ENCODE data around the gene THBS3. TPM values are rescaled to one million over a fixed set of nuclear protein-coding genes. Genes with fewer than 3 reads are reported as not detected.

The THBS3 gene
- total RNA-seq, 1 experiment from 2014 or later: 35.9 TPM

GRCh38 chr1:155169541-155169940 lies 38.2 kb downstream of the THBS3 start:
- DNase-seq (ENCODE audit: low read depth, low spot score) (no peak), ATAC-seq (no peak)
- no peak for TF ChIP-seq CTCF (IDR thresholded peaks at IDR 0.05)
- Histone ChIP-seq H3K27me3 (ENCODE audit: control insufficient read depth, insufficient read depth, low read length) (no peaks in the 10 kb centered on the region), H3K27ac (ENCODE audit: low read length) (no peak overlapping the region), H3K36me3 (ENCODE audit: control insufficient read depth, insufficient read depth, low read length) (no peaks in the 10 kb centered on the region; the same call in 1 of the 2 replicates), H3K9me3 (ENCODE audit: control insufficient read depth, insufficient read depth, low read depth, low read length) (no peaks in the 10 kb centered on the region), H3K4me3 (ENCODE audit: low read depth in 2 of 2, low read length in 2 of 2) (no peak overlapping the region), H3K4me1 (ENCODE audit: control insufficient read depth, insufficient read depth, low read length) (peaks cover 22% of the 10 kb centered on the region)
- intact Hi-C loops (cut with micrococcal nuclease; ENCODE audit: unreplicated experiment): loop anchor here (2.0 kb wide), 1 partner anchor 77 kb away; no protein-coding TSS in a partner anchor
- ChIA-PET POLR2A (no interaction called here), CTCF (interaction anchor here (0.7 to 3.3 kb wide), 4 partner anchors 24 to 84 kb away, joined by 4 to 27 read pairs (median 8); no protein-coding TSS in a partner anchor)
- in situ Hi-C loops (cut with HindIII; ENCODE audit: low pct_unique_long_range_greater_than_20kb, low sequenced_read_pairs): no loop called here
- BruUV-seq (replicated peaks): no TSS peak

GRCh38 chr1:155168456-155169210 lies 39.1 kb downstream of the THBS3 start:
- Histone ChIP-seq H3K9me3 (ENCODE audit: control insufficient read depth, insufficient read depth, low read depth, low read length) (no peaks in the 10 kb centered on the region), H3K36me3 (ENCODE audit: control insufficient read depth, insufficient read depth, low read length) (no peaks in the 10 kb centered on the region; the same call in 1 of the 2 replicates), H3K4me1 (ENCODE audit: control insufficient read depth, insufficient read depth, low read length) (peaks cover 17% of the 10 kb centered on the region), H3K27me3 (ENCODE audit: control insufficient read depth, insufficient read depth, low read length) (no peaks in the 10 kb centered on the region), H3K27ac (ENCODE audit: low read length) (no peak overlapping the region), H3K4me3 (ENCODE audit: low read depth in 2 of 2, low read length in 2 of 2) (no peak overlapping the region)
- ChIA-PET POLR2A (interaction anchor here (0.7 kb wide), 1 partner anchor 62 kb away, joined by 6 read pairs; no protein-coding TSS in a partner anchor), CTCF (interaction anchor here (1.1 to 3.3 kb wide), 5 partner anchors 56 to 84 kb away, joined by 4 to 27 read pairs (median 5); no protein-coding TSS in a partner anchor)
- BruUV-seq (replicated peaks): no TSS peak
- in situ Hi-C loops (cut with HindIII; ENCODE audit: low pct_unique_long_range_greater_than_20kb, low sequenced_read_pairs): no loop called here
- ATAC-seq (no peak), DNase-seq (ENCODE audit: low read depth, low spot score) (no peak)
- TF ChIP-seq TCF7L2 (IDR thresholded peaks at IDR 0.05; ENCODE audit: low read depth, low read length) (no peak), POLR2AphosphoS5 (IDR thresholded peaks at IDR 0.05; ENCODE audit: low read depth, low read length) (no peak), SIN3A (IDR thresholded peaks at IDR 0.05; ENCODE audit: borderline replicate concordance, insufficient read depth, low read depth, low read length) (no peak), REST (IDR thresholded peaks at IDR 0.05; ENCODE audit: insufficient read depth in 1 of 2, low read depth in 2 of 2, low read length in 1 of 2) (no peak), CTCF (IDR thresholded peaks at IDR 0.05) (no peak)
- intact Hi-C loops (cut with micrococcal nuclease; ENCODE audit: unreplicated experiment): loop anchor here (2.0 kb wide), 1 partner anchor 76 kb away; no protein-coding TSS in a partner anchor
